NCI-H1694 (cell line): Measurements from ENCODE around the gene PUS10.
"Not testable (repeated sequence)": the region's sequence is repeated elsewhere in the genome, so short reads cannot be mapped to it uniquely, and the experiment has no call there.

Experiments
- DNase-seq: peaks from one replicate; lab custom pipeline; 2025; lab: John Stamatoyannopoulos, UW

The PUS10 gene

DNA sequence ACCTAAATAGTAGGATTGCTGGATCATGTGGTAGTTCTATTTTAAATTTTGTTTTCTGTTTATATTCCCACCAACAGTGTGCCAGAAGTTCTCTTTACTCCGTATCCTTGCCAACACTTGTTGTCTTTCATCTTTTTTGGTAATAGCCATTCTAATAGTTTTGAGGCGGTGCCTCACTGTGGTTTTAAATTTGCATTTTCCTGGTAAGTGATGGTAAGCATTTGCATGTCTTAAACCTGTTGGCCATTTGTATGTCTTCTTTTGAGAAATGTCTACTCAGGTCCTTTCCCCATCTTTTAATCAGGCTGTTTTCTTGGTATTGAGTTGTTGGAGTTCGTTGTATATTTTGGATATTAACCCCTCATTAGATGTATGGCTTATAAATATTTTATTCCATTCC lies 85.1 kb downstream of the PUS10 start:
- DNase-seq, result no peak

DNA sequence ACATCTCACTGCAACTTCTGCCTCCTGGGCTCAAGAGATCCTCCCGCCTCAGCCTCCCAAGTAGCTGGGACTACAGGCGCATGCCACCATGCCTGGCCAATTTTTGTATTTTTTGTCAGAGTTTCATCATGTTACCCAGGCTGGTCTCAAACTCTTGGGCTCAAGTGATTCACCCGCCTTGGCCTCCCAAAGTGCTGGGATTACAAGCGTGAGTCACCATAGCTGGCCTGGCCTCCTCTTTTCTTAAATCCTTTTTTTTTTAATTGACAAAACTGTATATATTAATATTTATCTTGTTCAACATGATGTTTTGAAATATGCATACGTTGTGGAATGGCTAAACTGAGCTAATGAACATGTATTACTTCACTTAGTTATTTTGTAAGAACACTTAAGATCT lies 86.0 kb downstream of the PUS10 start:
- not testable (repeated sequence) for DNase-seq

DNA sequence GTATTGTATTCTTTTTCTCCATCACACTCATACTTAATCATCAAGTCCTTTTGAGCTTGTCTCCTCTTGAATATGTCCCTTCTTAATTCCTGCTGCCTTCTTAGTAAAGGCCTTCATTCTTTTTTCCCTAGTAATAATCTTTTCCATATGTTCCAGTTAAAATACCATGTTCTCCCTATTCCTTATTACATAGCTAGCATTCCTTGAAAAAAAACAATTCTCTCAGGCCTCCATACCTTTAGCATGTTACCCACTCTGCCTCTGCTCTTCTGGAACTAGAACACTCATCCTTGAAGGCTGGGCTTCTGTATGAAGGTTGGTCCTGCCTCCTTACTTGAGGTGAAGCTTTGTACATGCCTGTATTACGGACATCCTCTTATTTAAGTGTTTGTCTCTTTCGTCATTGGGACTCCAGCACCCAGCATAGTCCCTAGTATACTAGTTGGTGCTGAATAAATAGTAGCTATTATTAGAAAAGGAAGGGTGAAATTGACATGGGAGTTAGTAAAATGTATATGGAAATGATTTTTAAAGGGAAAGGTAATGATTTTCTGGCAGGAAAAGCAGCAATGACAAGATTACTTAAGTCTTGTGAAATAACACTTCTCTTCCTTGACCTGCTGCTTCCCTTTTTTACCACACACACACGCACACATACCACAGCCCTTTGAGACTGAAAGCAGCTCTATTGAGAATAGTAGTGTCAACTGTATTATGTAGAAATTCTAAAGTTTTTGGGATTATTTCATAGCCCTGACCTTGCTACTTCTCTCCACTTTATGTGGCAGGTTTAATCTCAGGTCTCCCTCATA lies 91.1 kb downstream of the PUS10 start:
- no peak for DNase-seq

DNA sequence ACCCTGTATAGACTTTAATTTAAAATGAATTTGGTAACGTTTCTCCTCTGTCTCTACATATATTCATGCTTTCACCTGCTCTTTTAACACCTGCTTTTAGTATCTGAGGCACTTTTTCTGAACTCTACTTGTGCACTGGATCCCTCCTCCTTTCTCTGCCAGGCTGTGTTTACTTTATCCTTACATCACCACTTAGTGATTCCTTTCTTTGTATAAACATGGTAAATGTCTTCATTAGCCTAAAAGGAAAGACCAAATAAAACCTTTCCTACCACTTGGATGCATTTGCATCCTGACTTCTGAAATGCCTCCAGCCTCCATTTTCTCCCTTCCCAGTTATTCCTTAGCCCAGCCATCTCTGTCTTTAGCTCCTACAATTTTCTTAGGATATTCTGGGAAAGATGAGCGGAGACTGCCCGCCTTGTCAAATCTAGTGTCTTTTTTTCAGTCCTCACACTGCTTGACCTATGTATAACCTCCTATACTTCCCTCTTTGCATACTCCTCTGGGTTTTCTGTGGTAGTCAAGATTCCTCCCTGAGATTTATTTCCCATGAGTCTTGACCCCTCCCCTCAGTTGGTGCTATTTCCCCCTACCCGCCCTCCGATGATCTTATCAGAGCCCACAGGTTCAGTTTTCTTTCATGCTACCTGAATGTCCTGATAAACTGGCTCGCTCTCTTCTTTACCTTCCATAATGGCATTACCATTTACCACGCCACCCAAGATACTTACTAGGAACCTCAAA lies 91.9 kb downstream of the PUS10 start:
- DNase-seq, result no peak

DNA sequence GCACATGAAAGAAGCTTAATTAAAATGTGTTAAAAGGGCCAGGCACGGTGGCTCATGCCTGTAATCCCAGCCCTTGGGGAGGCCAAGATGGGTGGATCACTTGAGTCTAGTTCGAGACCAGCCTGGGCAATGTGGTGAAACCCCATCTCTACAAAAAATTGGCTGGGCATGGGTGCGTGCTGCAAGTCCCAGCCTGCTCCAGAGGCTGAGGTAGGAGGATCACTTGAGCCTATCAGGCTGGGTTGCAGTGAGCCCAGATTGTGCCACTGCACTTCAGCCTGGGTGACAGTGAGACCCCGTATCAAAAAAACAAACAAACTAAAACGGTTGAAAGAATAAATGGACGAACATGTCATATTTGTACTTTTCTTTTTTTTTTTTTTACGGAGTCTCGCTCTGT lies 110.7 kb downstream of the PUS10 start:
- no peak for DNase-seq

DNA sequence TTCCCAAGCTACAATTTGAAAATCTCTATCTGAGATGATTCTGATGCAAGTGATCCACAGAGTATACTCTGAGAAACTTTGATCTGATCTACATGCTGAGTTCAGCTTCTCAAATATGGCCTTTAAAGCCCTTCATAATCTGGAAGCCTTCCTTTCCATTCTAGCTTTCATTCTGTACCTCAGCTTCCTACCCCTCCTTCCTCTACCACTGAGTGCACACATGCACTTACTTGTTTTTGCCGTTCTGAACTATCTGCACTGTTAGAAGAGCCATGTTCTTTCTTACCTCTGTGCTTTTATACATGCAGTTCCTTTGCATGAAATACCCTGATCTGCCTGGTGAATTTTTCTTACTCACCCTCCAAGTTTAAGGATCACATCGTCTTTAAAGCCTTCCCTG lies 111.7 kb downstream of the PUS10 start:
- no peak for DNase-seq

DNA sequence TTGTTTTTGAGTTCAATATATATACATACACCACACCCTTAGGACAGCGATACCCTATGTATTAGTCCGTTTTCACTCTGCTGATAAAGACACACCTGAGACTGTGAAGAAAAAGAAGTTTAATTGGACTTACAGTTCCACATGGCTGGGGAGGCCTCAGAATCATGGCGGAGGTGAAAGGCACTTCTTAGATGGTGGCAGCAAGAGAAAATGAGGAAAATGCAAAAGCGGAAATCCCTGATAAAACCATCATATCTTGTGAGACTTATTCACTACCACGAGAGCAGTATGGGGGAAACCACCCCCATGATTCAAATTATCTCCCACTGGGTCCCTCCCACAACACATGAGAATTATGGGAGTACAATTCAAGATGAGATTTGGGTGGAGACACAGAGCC lies 112.2 kb downstream of the PUS10 start:
- DNase-seq, result not testable (repeated sequence)

DNA sequence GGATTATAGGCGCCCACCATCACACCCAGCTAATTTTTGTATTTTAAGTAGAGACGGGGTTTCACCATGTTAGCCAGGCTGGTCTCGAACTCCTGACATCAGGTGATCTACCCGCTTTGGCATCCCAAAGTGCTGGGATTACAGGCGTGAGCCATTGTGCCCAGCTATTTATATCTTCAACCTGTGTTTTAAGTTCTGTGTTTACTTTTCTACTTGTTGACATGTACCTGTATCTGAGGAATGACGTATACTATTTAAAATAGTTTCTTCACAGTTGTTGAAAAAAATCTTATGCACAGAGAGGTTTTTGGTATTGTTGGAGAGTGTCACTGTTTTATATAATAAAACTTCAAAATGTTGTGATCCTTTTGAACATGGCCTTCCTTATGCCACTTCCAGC lies 116.8 kb downstream of the PUS10 start:
- not testable (repeated sequence) for DNase-seq

DNA sequence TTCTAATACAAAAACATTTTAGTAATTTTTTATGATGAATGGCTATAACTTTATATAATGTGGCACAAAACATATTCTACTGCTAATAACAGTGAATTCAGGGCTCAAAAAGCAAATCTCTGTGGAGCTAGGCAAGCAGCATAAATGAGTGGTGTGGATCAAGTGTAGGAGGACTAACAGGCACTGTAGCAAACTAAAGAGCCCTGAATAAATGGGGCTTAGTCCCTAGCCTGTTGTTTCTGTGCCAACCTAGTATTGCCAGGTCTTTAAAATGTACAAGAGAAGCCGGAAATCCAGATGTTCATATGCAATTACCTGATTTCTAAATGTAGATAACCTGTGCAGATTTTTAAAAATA lies 118.2 kb downstream of the PUS10 start:
- no peak for DNase-seq

DNA sequence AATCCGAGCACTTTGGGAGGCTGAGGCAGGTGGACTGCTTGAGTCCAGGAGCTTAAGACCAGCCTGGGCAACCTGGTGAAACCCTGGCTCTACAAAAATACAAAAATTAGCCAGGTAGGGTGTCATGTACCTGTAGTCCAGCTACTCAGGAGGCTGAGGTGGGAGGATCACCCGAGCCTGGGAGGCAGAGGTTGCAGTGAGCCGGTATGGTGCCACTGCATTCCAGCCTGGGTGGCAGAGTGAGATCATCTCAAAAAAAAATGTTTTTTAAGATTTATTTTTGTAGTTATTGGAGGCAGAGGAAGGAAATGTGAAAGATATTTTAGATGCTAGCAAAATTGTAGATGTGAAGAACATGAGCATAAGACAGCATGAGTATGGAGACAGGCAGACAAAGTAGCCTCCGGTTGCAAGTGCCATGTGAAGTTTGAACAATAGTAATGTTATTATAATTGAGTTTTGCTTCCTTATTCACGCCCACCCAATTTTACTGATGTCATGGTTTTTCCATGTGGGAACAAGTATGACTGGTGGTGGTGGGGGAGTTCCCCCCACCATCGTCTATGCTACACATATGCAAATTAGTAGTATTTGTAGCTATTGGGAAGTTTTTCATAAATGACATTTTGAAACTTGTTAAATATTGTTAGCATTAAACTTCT lies 118.7 kb downstream of the PUS10 start:
- no peak for DNase-seq

DNA sequence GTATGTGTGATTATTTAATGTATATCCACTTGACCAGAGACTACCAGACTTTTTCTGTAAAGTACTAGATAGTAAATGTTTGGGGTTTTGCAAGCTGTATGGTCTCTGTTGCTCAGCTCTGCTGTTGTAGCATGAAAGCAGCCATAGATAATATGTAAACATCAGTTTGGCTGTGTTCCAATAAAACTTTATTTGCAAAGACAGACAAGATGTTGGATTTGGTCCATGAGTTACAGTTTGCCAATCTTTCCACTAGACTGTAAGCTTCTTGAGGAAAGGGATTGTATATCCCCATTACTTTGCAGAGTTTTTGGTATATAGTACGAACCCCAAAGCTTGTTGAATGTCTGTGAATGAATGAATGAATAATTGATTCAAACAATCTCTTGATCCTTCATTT lies 119.5 kb downstream of the PUS10 start:
- DNase-seq, result no peak
